DOHH2 (cell line): ENCODE measurements around the gene UNC5C.

Source experiments
- H3F3A ChIP-seq: fragments of 200-600 bp; sonication (generic), shearing (Covaris generic); 2 replicates; pipeline ENCODE4 v1.6.0; 2016; ENCODE audit warnings: antibody characterized with exemption, mild to moderate bottlenecking; ENCODE audit not compliant: control insufficient read depth, insufficient read depth
- H3K27ac ChIP-seq: fragments of 200-600 bp; sonication (generic); 2 replicates; pipeline ENCODE4 v1.5.1; 2014; ENCODE audit warnings: low read depth, mild to moderate bottlenecking, low read length, moderate library complexity
- H3K27me3 ChIP-seq: fragments of 200-600 bp; sonication (generic); 2 replicates; pipeline ENCODE4 v1.6.1; 2014; ENCODE audit warnings: mild to moderate bottlenecking, low read length, mixed read lengths; ENCODE audit not compliant: control insufficient read depth
- H3K36me3 ChIP-seq: fragments of 200-600 bp; sonication (generic); 2 replicates; pipeline ENCODE4 v1.6.1; 2014; ENCODE audit warnings: mild to moderate bottlenecking, low read length, moderate library complexity, mixed read lengths; ENCODE audit not compliant: control insufficient read depth
- H3K4me1 ChIP-seq: fragments of 200-600 bp; sonication (generic); 2 replicates; pipeline ENCODE4 v1.6.1; 2014; ENCODE audit warnings: mild to moderate bottlenecking, low read length, mixed read lengths; ENCODE audit not compliant: control insufficient read depth
- H3K4me2 ChIP-seq: fragments of 200-600 bp; sonication (generic); 2 replicates; pipeline ENCODE4 v1.6.0; 2014; ENCODE audit warnings: mild to moderate bottlenecking, low read length, moderate library complexity
- H3K4me3 ChIP-seq: fragments of 200-600 bp; sonication (generic); 2 replicates; pipeline ENCODE4 v1.5.1; 2014; ENCODE audit warnings: mild to moderate bottlenecking, low read length, mixed read lengths
- H3K79me2 ChIP-seq: fragments of 200-600 bp; sonication (generic); 2 replicates; pipeline ENCODE4 v1.6.1; 2014; ENCODE audit warnings: mild to moderate bottlenecking, low read length, mixed read lengths; ENCODE audit not compliant: control insufficient read depth
- H3K9me2 ChIP-seq: fragments of 200-600 bp; sonication (generic); replicated peaks from 2 replicates; pipeline ENCODE4 v1.6.1; 2014; ENCODE audit warnings: mild to moderate bottlenecking, low read length, mixed read lengths; ENCODE audit not compliant: control insufficient read depth
- H3K9me3 ChIP-seq: fragments of 200-600 bp; sonication (generic); 2 replicates; pipeline ENCODE4 v1.6.1; 2014; ENCODE audit warnings: antibody characterized with exemption, low read length, mixed read lengths; ENCODE audit not compliant: control insufficient read depth, insufficient read depth
- H4K20me1 ChIP-seq: fragments of 200-600 bp; sonication (generic); 2 replicates; pipeline ENCODE4 v1.6.0; 2014; ENCODE audit warnings: low read depth, mild to moderate bottlenecking, antibody characterized with exemption, low read length, moderate library complexity; ENCODE audit not compliant: control insufficient read depth, insufficient read depth
- CTCF ChIP-seq: fragments of 200-600 bp; sonication (generic); IDR thresholded peaks from one replicate; pipeline ENCODE4 v1.5.1; 2014; ENCODE audit warnings: antibody characterized with exemption, mild to moderate bottlenecking, low read depth, low read length; ENCODE audit not compliant: poor library complexity, severe bottlenecking
- EZH2phosphoT487 ChIP-seq: fragments of 200-600 bp; sonication (generic); IDR thresholded peaks from 2 replicates; pipeline ENCODE4 v1.6.1; 2017; ENCODE audit warnings: borderline replicate concordance, mild to moderate bottlenecking, antibody characterized with exemption, low read length, moderate library complexity, mixed read lengths

The UNC5C gene

GRCh38 chr4:95409127-95409526 lies 139.6 kb downstream of the UNC5C start:
- H3K36me3 ChIP-seq = no peaks in the 10 kb centered on the region
- H3K27me3 ChIP-seq = no peaks in the 10 kb centered on the region
- no peak overlapping the region for H3K4me3 ChIP-seq
- H3K9me2 ChIP-seq = no peaks in the 10 kb centered on the region
- no peak overlapping the region for H3K4me2 ChIP-seq
- no peaks in the 10 kb centered on the region for H3K79me2 ChIP-seq
- H3F3A ChIP-seq = no peaks in the 10 kb centered on the region
- no peaks in the 10 kb centered on the region for H4K20me1 ChIP-seq
- H3K27ac ChIP-seq = no peak overlapping the region
- TF ChIP-seq EZH2phosphoT487 (no peak), CTCF (no peak)
- H3K9me3 ChIP-seq = no peaks in the 10 kb centered on the region
- no peaks in the 10 kb centered on the region for H3K4me1 ChIP-seq

GRCh38 chr4:95402299-95402698 lies 146.5 kb downstream of the UNC5C start:
- Histone ChIP-seq H3K27ac (no peak overlapping the region), H3K4me1 (no peaks in the 10 kb centered on the region), H3K4me3 (no peak overlapping the region)

GRCh38 chr4:95398217-95398616 lies 150.6 kb downstream of the UNC5C start:
- Histone ChIP-seq H3K4me2 (no peak overlapping the region), H3K79me2 (no peaks in the 10 kb centered on the region), H3K27ac (no peak overlapping the region), H3F3A (no peaks in the 10 kb centered on the region), H3K9me3 (no peaks in the 10 kb centered on the region), H4K20me1 (no peaks in the 10 kb centered on the region), H3K36me3 (no peaks in the 10 kb centered on the region), H3K27me3 (no peaks in the 10 kb centered on the region), H3K4me3 (no peak overlapping the region), H3K9me2 (no peaks in the 10 kb centered on the region), H3K4me1 (no peaks in the 10 kb centered on the region)
- TF ChIP-seq CTCF (no peak), EZH2phosphoT487 (no peak)

More at GRCh38 chr4:95402299-95402698, 146.5 kb downstream of the UNC5C start:
- Histone ChIP-seq H3K4me2 (no peak overlapping the region), H3K9me3 (no peaks in the 10 kb centered on the region), H3K36me3 (no peaks in the 10 kb centered on the region), H4K20me1 (no peaks in the 10 kb centered on the region), H3K9me2 (no peaks in the 10 kb centered on the region), H3K79me2 (no peaks in the 10 kb centered on the region), H3F3A (no peaks in the 10 kb centered on the region), H3K27me3 (no peaks in the 10 kb centered on the region)
- TF ChIP-seq EZH2phosphoT487 = no peak
- no peak for TF ChIP-seq CTCF

GRCh38 chr4:95394752-95395306 lies 153.9 kb downstream of the UNC5C start:
- Histone ChIP-seq H4K20me1 (no peaks in the 10 kb centered on the region), H3K36me3 (no peaks in the 10 kb centered on the region), H3K4me1 (no peaks in the 10 kb centered on the region), H3K4me2 (no peak overlapping the region), H3K9me2 (no peaks in the 10 kb centered on the region), H3K4me3 (no peak overlapping the region), H3K27me3 (no peaks in the 10 kb centered on the region), H3K9me3 (no peaks in the 10 kb centered on the region), H3K79me2 (no peaks in the 10 kb centered on the region), H3K27ac (no peak overlapping the region), H3F3A (no peaks in the 10 kb centered on the region)
- TF ChIP-seq CTCF (no peak), EZH2phosphoT487 (no peak)
